Measurements from ENCODE around the gene FMN1.

The FMN1 gene

DNA sequence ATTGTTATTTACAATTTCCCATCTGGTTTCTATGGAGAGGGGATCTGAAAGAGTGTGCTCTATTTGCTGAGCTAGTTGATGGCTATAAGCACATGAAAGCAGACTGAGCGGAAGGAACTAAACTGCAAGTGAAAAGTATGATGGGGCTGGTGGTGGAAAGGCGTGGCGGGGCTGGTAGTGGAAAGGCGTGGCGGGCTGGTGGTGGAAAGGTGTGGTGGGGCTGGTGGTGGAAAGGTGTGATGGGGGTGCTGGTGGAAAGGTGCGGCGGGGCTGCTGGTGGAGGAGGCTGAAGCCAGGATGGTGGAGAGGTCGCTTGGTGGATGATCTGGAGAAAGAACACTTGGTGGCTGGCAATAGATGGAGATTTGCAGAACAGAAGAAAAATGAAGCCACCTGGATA, 136.7 kb downstream of the FMN1 start:
- Histone ChIP-seq H3K27me3 (ENCODE audit: insufficient read depth, low read length) (0 out of 2 replicates have a peak, but pooled peaks cover 5% of the 10 kb centered on the region), H3K4me1 (ENCODE audit: control insufficient read depth, insufficient read depth, low read length, unreplicated experiment) (no peaks in the 10 kb centered on the region), H3K36me3 (ENCODE audit: insufficient read depth, low read length) (no peaks in the 10 kb centered on the region), H3K4me3 (ENCODE audit: low read depth, low read length) (no peak overlapping the region), H2AFZ (ENCODE audit: low read length, unreplicated experiment) (no peak overlapping the region), H3K79me2 (ENCODE audit: control insufficient read depth, insufficient read depth, low read length, unreplicated experiment) (no peaks in the 10 kb centered on the region), H3K27ac (ENCODE audit: low read depth, low read length) (no peak overlapping the region)

DNA sequence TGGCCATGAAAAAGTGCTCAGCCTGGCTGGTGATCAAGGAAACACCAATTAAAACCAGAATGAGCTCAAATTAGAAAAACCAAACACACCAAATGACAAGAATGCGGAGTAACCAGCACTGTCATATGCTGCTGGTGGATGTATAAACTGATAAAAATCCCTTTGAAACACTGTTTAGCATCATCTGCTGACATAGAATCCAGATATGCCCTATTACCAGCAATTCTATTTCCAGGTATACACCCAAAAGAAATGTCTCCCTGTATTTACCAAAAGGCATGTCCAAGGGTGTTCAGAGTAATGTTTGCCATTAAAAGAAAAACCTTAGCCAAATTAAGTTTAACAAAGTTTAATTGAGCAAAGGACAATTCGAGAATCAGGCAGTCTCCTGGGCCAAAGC, 138.6 kb downstream of the FMN1 start:
- Histone ChIP-seq H3K4me3 (ENCODE audit: low read depth, low read length) (no peak overlapping the region), H3K36me3 (ENCODE audit: insufficient read depth, low read length) (no peaks in the 10 kb centered on the region), H3K79me2 (ENCODE audit: control insufficient read depth, insufficient read depth, low read length, unreplicated experiment) (no peaks in the 10 kb centered on the region), H2AFZ (ENCODE audit: low read length, unreplicated experiment) (no peak overlapping the region), H3K4me1 (ENCODE audit: control insufficient read depth, insufficient read depth, low read length, unreplicated experiment) (no peaks in the 10 kb centered on the region), H3K27ac (ENCODE audit: low read depth, low read length) (no peak overlapping the region), H3K27me3 (ENCODE audit: insufficient read depth, low read length) (peaks cover 5% of the 10 kb centered on the region; the same call in 1 of the 2 replicates)

DNA sequence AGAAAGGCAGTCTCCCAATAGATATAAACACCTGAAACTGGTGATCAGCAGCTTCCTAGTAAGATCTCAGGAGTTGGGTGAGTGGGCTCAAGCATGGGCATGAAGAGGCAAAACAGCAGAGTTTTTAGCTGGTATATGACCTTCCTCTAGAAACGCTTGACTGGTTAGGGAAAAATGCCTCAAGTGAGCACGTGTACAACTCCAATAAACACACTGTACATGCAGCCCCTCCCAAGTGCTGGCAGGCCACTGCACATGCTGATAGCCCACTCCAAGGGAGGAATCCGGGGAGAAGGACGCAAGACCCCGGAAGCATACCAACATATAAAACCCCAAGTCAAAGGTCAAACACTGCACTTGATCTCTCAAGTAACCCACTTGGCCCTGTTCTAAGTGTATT, 143.0 kb downstream of the FMN1 start:
- no peak overlapping the region for H3K4me3 ChIP-seq (ENCODE audit: low read depth, low read length)
- H3K36me3 ChIP-seq (ENCODE audit: insufficient read depth, low read length): no peaks in the 10 kb centered on the region
- H3K79me2 ChIP-seq (ENCODE audit: control insufficient read depth, insufficient read depth, low read length, unreplicated experiment): no peaks in the 10 kb centered on the region
- no peak overlapping the region for H3K27ac ChIP-seq (ENCODE audit: low read depth, low read length)
- H2AFZ ChIP-seq (ENCODE audit: low read length, unreplicated experiment): no peak overlapping the region
- H3K27me3 ChIP-seq (ENCODE audit: insufficient read depth, low read length): peaks cover 12% of the 10 kb centered on the region; the same call in 1 of the 2 replicates
- H3K4me1 ChIP-seq (ENCODE audit: control insufficient read depth, insufficient read depth, low read length, unreplicated experiment): no peaks in the 10 kb centered on the region

DNA sequence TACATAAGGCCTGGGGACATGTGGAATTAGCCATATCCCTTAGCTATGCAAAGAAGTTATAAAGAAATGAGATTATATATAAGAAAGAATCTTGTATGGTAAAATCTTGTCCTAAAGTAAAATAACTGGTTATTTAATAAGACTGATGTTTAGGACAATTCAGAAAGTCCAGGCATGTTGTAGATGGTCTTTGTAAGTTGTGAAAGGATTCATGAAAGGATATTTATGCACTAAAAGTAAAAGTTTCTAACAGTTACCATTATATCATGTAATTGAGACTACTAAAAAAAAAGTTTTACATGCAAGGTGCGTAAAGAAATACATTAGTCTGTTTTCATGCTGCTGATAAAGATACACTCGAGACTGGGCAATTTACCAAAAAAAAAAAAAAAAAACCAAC, 146.3 kb downstream of the FMN1 start:
- Histone ChIP-seq H3K4me3 (ENCODE audit: low read depth, low read length) (no peak overlapping the region), H3K27ac (ENCODE audit: low read depth, low read length) (no peak overlapping the region), H2AFZ (ENCODE audit: low read length, unreplicated experiment) (no peak overlapping the region), H3K4me1 (ENCODE audit: control insufficient read depth, insufficient read depth, low read length, unreplicated experiment) (no peaks in the 10 kb centered on the region), H3K27me3 (ENCODE audit: insufficient read depth, low read length) (peaks cover 10% of the 10 kb centered on the region; the same call in 1 of the 2 replicates), H3K79me2 (ENCODE audit: control insufficient read depth, insufficient read depth, low read length, unreplicated experiment) (no peaks in the 10 kb centered on the region), H3K36me3 (ENCODE audit: insufficient read depth, low read length) (no peaks in the 10 kb centered on the region)

DNA sequence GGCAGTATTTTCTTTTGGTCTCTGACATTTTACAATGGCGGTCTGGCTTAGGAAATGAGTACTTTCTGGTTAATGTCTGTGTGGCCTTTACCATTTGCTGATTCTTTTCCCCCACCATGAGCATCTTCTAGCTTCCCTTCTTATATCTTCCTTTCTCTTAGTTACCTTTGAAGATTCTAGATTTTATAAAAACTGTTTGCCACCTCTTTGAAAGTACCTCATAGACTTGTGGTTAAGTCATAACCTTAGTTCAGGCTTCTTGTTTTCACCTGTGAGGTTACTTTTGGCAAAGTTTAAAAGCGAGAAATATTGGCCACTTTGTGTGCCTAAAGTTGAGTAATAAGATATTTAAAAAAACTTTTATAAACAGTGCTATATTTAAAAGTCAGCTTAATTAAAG, 147.4 kb downstream of the FMN1 start:
- Histone ChIP-seq H2AFZ (ENCODE audit: low read length, unreplicated experiment) (no peak overlapping the region), H3K27me3 (ENCODE audit: insufficient read depth, low read length) (peaks cover 17% of the 10 kb centered on the region; the same call in 1 of the 2 replicates), H3K4me3 (ENCODE audit: low read depth, low read length) (no peak overlapping the region), H3K79me2 (ENCODE audit: control insufficient read depth, insufficient read depth, low read length, unreplicated experiment) (no peaks in the 10 kb centered on the region), H3K4me1 (ENCODE audit: control insufficient read depth, insufficient read depth, low read length, unreplicated experiment) (no peaks in the 10 kb centered on the region), H3K27ac (ENCODE audit: low read depth, low read length) (no peak overlapping the region), H3K36me3 (ENCODE audit: insufficient read depth, low read length) (no peaks in the 10 kb centered on the region)

DNA sequence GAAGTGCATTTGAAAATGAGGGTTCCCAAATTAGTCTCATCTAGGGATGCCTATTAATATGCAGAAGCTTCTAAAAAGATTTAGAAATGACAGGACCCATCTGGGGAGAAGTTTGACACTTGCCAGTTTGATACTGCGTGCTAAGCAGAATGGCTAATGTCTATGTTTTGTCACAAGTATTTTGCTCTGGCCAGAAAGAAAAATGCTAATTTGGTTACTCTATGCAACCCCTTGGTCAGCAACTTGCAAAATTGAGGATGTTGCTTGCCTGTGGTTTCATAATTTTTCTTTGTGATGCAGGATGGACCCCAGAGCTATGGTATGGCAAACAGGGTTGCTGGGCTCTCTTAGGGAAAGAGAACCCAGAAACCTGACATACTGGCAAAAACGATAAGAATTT, 148.2 kb downstream of the FMN1 start:
- Histone ChIP-seq H3K27me3 (ENCODE audit: insufficient read depth, low read length) (peaks cover 17% of the 10 kb centered on the region; the same call in 1 of the 2 replicates), H2AFZ (ENCODE audit: low read length, unreplicated experiment) (no peak overlapping the region), H3K79me2 (ENCODE audit: control insufficient read depth, insufficient read depth, low read length, unreplicated experiment) (no peaks in the 10 kb centered on the region), H3K4me3 (ENCODE audit: low read depth, low read length) (no peak overlapping the region), H3K27ac (ENCODE audit: low read depth, low read length) (no peak overlapping the region), H3K4me1 (ENCODE audit: control insufficient read depth, insufficient read depth, low read length, unreplicated experiment) (no peaks in the 10 kb centered on the region), H3K36me3 (ENCODE audit: insufficient read depth, low read length) (no peaks in the 10 kb centered on the region)

DNA sequence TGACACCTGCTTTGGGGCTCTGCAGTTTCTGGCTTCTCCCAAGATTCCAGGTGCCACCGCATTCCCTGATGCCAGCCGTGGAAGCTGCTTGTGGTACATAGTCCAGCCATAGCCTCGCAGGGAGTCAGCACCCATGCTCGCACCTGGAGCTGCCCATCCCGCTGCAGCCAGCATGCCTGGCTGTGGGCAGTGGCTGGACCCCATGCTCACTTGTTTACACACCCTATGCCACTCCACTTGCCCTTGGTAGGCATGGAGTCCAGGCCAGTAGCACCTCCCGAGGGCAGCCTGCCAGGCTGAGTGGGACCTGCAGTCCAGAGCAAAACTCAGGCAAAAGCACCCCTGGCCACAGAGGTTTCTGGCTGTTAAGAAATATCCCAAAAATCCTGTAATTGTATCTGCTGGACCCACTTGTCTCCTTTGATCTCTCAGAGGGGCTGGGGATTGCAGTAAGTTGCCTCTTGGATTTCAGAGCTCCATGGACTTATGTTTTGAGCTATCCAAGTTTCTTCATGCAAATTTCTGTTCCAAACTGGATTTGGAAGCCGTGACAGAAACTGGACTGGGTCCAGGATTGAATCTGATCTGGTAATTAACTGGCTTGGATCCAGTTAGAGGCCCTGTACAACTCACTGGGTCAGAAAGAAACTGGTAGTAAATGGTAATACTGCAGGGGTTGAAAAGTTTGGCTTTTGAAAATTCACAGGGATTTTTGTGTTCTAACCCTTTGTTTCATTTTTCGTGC, 149.3 kb downstream of the FMN1 start:
- no peaks in the 10 kb centered on the region for H3K36me3 ChIP-seq (ENCODE audit: insufficient read depth, low read length)
- no peaks in the 10 kb centered on the region for H3K79me2 ChIP-seq (ENCODE audit: control insufficient read depth, insufficient read depth, low read length, unreplicated experiment)
- no peak overlapping the region for H3K4me3 ChIP-seq (ENCODE audit: low read depth, low read length)
- H3K27ac ChIP-seq (ENCODE audit: low read depth, low read length): no peak overlapping the region
- H2AFZ ChIP-seq (ENCODE audit: low read length, unreplicated experiment): no peak overlapping the region
- H3K4me1 ChIP-seq (ENCODE audit: control insufficient read depth, insufficient read depth, low read length, unreplicated experiment): no peaks in the 10 kb centered on the region
- peaks cover 9% of the 10 kb centered on the region; the same call in 1 of the 2 replicates for H3K27me3 ChIP-seq (ENCODE audit: insufficient read depth, low read length)

DNA sequence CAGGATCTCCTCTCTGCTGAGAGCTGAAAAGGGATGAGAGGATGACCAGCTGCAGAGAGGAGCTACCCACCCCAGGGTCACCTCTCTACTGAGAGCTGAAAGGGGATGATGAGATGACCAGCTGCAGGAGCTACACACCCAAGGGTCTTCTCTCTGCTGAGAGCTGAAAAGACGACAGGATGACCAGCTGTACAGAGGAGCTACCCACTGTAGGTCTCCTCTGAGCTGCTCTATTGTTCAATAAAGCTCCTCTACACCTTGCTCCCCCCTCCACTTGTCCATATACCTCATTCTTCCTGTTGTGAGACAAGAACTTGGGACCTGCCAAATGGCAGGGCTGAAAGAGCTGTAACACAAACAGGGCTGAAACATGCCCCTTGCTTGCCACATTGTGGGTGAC, 149.9 kb downstream of the FMN1 start:
- no peak overlapping the region for H3K27ac ChIP-seq (ENCODE audit: low read depth, low read length)
- H3K4me3 ChIP-seq (ENCODE audit: low read depth, low read length): no peak overlapping the region
- H2AFZ ChIP-seq (ENCODE audit: low read length, unreplicated experiment): no peak overlapping the region
- H3K27me3 ChIP-seq (ENCODE audit: insufficient read depth, low read length): 0 out of 2 replicates have a peak, but pooled peaks cover 9% of the 10 kb centered on the region
- no peaks in the 10 kb centered on the region for H3K4me1 ChIP-seq (ENCODE audit: control insufficient read depth, insufficient read depth, low read length, unreplicated experiment)
- no peaks in the 10 kb centered on the region for H3K36me3 ChIP-seq (ENCODE audit: insufficient read depth, low read length)
- H3K79me2 ChIP-seq (ENCODE audit: control insufficient read depth, insufficient read depth, low read length, unreplicated experiment): no peaks in the 10 kb centered on the region

DNA sequence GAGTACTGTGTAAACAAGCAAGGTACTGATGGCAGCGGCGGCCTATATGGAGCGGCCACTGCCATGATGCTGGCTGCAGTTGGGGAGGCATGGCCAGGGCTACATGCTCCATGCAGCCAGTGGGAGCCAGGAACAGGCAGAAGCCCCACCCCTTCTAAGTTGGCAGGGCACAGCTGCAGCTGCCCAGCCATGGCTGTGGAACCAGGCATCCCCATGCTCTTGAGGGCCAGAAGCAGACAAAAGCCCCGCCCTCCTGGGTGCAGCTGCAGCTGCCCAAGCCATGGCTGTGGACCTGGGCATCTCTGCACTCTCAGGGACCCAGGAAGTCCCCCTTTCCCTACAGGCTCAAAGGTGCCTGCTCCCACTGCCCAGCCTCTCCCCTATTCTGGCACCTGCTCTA, 150.9 kb downstream of the FMN1 start:
- H3K79me2 ChIP-seq (ENCODE audit: control insufficient read depth, insufficient read depth, low read length, unreplicated experiment): no peaks in the 10 kb centered on the region
- no peaks in the 10 kb centered on the region for H3K36me3 ChIP-seq (ENCODE audit: insufficient read depth, low read length)
- H3K4me1 ChIP-seq (ENCODE audit: control insufficient read depth, insufficient read depth, low read length, unreplicated experiment): no peaks in the 10 kb centered on the region
- no peak overlapping the region for H3K27ac ChIP-seq (ENCODE audit: low read depth, low read length)
- H3K4me3 ChIP-seq (ENCODE audit: low read depth, low read length): no peak overlapping the region
- H3K27me3 ChIP-seq (ENCODE audit: insufficient read depth, low read length): 0 out of 2 replicates have a peak, but pooled peaks cover 9% of the 10 kb centered on the region
- H2AFZ ChIP-seq (ENCODE audit: low read length, unreplicated experiment): no peak overlapping the region

DNA sequence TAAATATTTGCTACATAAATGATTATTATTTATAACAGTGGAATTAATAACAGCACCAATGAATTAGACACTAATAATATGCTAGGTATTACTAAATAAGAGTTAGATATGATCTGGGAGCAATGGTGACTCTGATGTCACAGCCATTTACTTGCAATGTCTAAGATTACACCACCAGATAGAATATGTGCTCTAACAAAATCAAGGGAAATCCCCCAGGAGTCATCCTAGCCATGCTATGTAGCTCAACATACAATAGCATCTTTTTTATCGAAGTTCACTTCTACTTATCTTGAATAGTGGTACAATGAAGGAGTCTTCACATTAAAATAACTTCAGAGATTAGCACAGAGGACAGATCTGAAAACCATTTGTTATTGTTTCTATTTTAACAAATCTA, 154.0 kb downstream of the FMN1 start:
- Histone ChIP-seq H3K79me2 (ENCODE audit: control insufficient read depth, insufficient read depth, low read length, unreplicated experiment) (no peaks in the 10 kb centered on the region), H3K4me1 (ENCODE audit: control insufficient read depth, insufficient read depth, low read length, unreplicated experiment) (no peaks in the 10 kb centered on the region), H2AFZ (ENCODE audit: low read length, unreplicated experiment) (no peak overlapping the region), H3K4me3 (ENCODE audit: low read depth, low read length) (no peak overlapping the region), H3K27ac (ENCODE audit: low read depth, low read length) (no peak overlapping the region), H3K27me3 (ENCODE audit: insufficient read depth, low read length) (0 out of 2 replicates have a peak, but pooled peaks cover 9% of the 10 kb centered on the region), H3K36me3 (ENCODE audit: insufficient read depth, low read length) (no peaks in the 10 kb centered on the region)

DNA sequence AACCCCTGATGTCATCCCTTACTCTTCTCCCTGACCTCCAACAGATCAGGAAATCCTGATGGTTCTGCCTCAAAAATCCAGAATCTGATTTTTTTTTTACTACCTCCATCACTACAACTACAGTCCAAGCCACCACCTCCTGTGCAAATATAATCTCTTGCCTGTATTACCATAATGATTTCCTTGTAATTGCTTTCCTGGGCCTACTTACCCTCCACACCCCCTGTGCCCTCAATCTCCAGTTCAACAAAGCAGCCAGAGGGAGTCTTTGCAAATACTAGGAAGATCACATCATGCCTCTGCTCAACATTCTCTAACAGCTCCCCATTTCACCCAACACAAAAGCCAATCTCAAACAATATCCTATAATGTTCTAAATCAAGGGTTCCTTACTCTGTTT, 159.9 kb downstream of the FMN1 start:
- Histone ChIP-seq H3K27me3 (ENCODE audit: insufficient read depth, low read length) (no peaks in the 10 kb centered on the region), H3K4me1 (ENCODE audit: control insufficient read depth, insufficient read depth, low read length, unreplicated experiment) (peaks cover 17% of the 10 kb centered on the region), H2AFZ (ENCODE audit: low read length, unreplicated experiment) (no peak overlapping the region), H3K79me2 (ENCODE audit: control insufficient read depth, insufficient read depth, low read length, unreplicated experiment) (no peaks in the 10 kb centered on the region), H3K4me3 (ENCODE audit: low read depth, low read length) (no peak overlapping the region), H3K36me3 (ENCODE audit: insufficient read depth, low read length) (no peaks in the 10 kb centered on the region), H3K27ac (ENCODE audit: low read depth, low read length) (no peak overlapping the region)
